Naive B cell (primary cell): ENCODE data around the gene DCTN5. TPM values are rescaled to one million over a fixed set of nuclear protein-coding genes. Genes with fewer than 3 reads are reported as not detected.
"Not testable (repeated sequence)": the region's sequence is repeated elsewhere in the genome, so short reads cannot be mapped to it uniquely, and the experiment has no call there.

ENCODE experiments used
- ATAC-seq, 2 donors: fragments of 150-1000 bp; cut with Tn5 transposase; 2 replicates each; pipeline ENCODE4 v1.10.0; 2021; ENCODE audit warnings: low read depth in 2 of 2, mild to moderate bottlenecking in 2 of 2, moderate library complexity in 2 of 2
- DNase-seq: peaks from one replicate; pipeline ENCODE4 v3.0.0; 2022
- H3K27ac Mint-ChIP-seq, 6 donors: one replicate each; pipeline ENCODE4 v1.8.0; 2020 to 2022; ENCODE audit warnings: mild to moderate bottlenecking in 6 of 6, mixed read lengths in 6 of 6, moderate library complexity in 5 of 6, inconsistent platforms in 2 of 6
- H3K27me3 Mint-ChIP-seq, 3 donors: one replicate each; pipeline ENCODE4 v1.8.0; 2021 to 2022; ENCODE audit warnings: mixed read lengths in 3 of 3, mild to moderate bottlenecking in 1 of 3
- H3K36me3 Mint-ChIP-seq, 2 donors: one replicate each; pipeline ENCODE4 v1.8.0; 2020 to 2022; ENCODE audit warnings: mixed read lengths in 2 of 2, inconsistent platforms in 1 of 2, mild to moderate bottlenecking in 1 of 2
- H3K4me1 Mint-ChIP-seq, 3 donors: one replicate each; pipeline ENCODE4 v1.8.0; 2020 to 2022; ENCODE audit warnings: mixed read lengths in 3 of 3, inconsistent platforms in 1 of 3, mild to moderate bottlenecking in 1 of 3, moderate library complexity in 1 of 3
- H3K4me3 Mint-ChIP-seq, 8 donors: one replicate each; pipeline ENCODE4 v1.8.0; 2020 to 2022; ENCODE audit warnings: mild to moderate bottlenecking in 8 of 8, mixed read lengths in 8 of 8, moderate library complexity in 8 of 8, inconsistent platforms in 2 of 8
- H3K9me3 Mint-ChIP-seq, 7 donors: one replicate each; pipeline ENCODE4 v1.8.0; 2020 to 2022; ENCODE audit warnings: mixed read lengths in 7 of 7, mild to moderate bottlenecking in 5 of 7, inconsistent platforms in 2 of 7, moderate library complexity in 1 of 7
- polyA plus RNA-seq, 6 donors: library from polyadenylated mRNA; unstranded; fragments of 300-500 nt; fragmentation: Illumina TruSeq; gene quantifications; one replicate each; pipeline ENCODE4 v1.2.3, GENCODE V29; 2021; ENCODE audit warnings: low read depth in 6 of 6

The DCTN5 gene
- polyA plus RNA-seq, 6 donors from 2014 or later, result 28.0 to 61.6 (median 48.4) TPM

- Mint-ChIP-seq H3K9me3 (peaks cover 4 to 38% (median 20%) of the 10 kb centered on the region in 7 donors), H3K27me3 (peaks cover 45 to 64% (median 58%) of the 10 kb centered on the region in 3 donors), H3K36me3 (peaks cover 5 to 25% of the 10 kb centered on the region in 2 donors), H3K4me1 (no peaks in the 10 kb centered on the region), H3K4me3 (no peak overlapping the region), H3K27ac (no peak overlapping the region)
- no peak for ATAC-seq
- DNase-seq, result no peak
Observed at GRCh38 chr16:23706439-23706838, 65.2 kb downstream of the DCTN5 start.

GRCh38 chr16:23709536-23709935 is 68.3 kb downstream of the DCTN5 start:
- ATAC-seq (no peak), DNase-seq (no peak)
- Mint-ChIP-seq H3K4me1 (peaks cover 0 to 3% (median 0%) of the 10 kb centered on the region in 3 donors), H3K27me3 (peaks cover 37 to 72% (median 70%) of the 10 kb centered on the region in 3 donors), H3K4me3 (no peak overlapping the region), H3K36me3 (peaks cover 0 to 16% of the 10 kb centered on the region in 2 donors), H3K9me3 (peaks cover 1 to 25% (median 15%) of the 10 kb centered on the region in 7 donors), H3K27ac (no peak overlapping the region)

GRCh38 chr16:23710008-23710407 is 68.7 kb downstream of the DCTN5 start:
- H3K4me3 Mint-ChIP-seq, result no peak overlapping the region

GRCh38 chr16:23710504-23710903 is 69.2 kb downstream of the DCTN5 start:
- DNase-seq, result no peak
- H3K9me3 Mint-ChIP-seq, result peaks cover 1 to 24% (median 15%) of the 10 kb centered on the region in 7 donors
- no peak overlapping the region for H3K4me3 Mint-ChIP-seq
- peaks cover 0 to 3% (median 0%) of the 10 kb centered on the region in 3 donors for H3K4me1 Mint-ChIP-seq
- no peak overlapping the region for H3K27ac Mint-ChIP-seq
- H3K36me3 Mint-ChIP-seq, result peaks cover 0 to 16% of the 10 kb centered on the region in 2 donors
- H3K27me3 Mint-ChIP-seq, result peaks cover 34 to 69% (median 66%) of the 10 kb centered on the region in 3 donors
- ATAC-seq, result no peak

More at GRCh38 chr16:23710008-23710407, 68.7 kb downstream of the DCTN5 start:
- peaks cover 0 to 16% of the 10 kb centered on the region in 2 donors for H3K36me3 Mint-ChIP-seq
- H3K27ac Mint-ChIP-seq, result no peak overlapping the region
- H3K27me3 Mint-ChIP-seq, result peaks cover 38 to 72% (median 70%) of the 10 kb centered on the region in 3 donors
- ATAC-seq, result no peak
- DNase-seq, result no peak
- H3K9me3 Mint-ChIP-seq, result peaks cover 1 to 24% (median 15%) of the 10 kb centered on the region in 7 donors
- peaks cover 0 to 3% (median 0%) of the 10 kb centered on the region in 3 donors for H3K4me1 Mint-ChIP-seq

GRCh38 chr16:23711785-23712184 is 70.5 kb downstream of the DCTN5 start:
- Mint-ChIP-seq H3K4me1 (peaks cover 0 to 3% (median 0%) of the 10 kb centered on the region in 3 donors), H3K9me3 (peaks cover 1 to 24% (median 15%) of the 10 kb centered on the region in 7 donors), H3K36me3 (peaks cover 0 to 16% of the 10 kb centered on the region in 2 donors), H3K27me3 (peaks cover 34 to 61% (median 55%) of the 10 kb centered on the region in 3 donors), H3K27ac (no peak overlapping the region), H3K4me3 (no peak overlapping the region)
- ATAC-seq (no peak), DNase-seq (no peak)

GRCh38 chr16:23712976-23713375 is 71.7 kb downstream of the DCTN5 start, which contains the start of gene ERN2:
Gene ERN2 (minus strand): TSS chr16:23713222. CDS start chr16:23713187, 35 bp downstream.
- Mint-ChIP-seq H3K27ac (no peak within 1 kb of the TSS), H3K9me3 (peaks cover 1 to 24% (median 15%) of the 10 kb centered on the region in 7 donors), H3K4me1 (peaks cover 0 to 3% (median 0%) of the 10 kb centered on the region in 3 donors), H3K4me3 (peak within 1 kb of the TSS in 1 of 8 donors; percentile 42), H3K27me3 (peaks cover 42 to 69% (median 64%) of the 10 kb centered on the region in 3 donors), H3K36me3 (peaks cover 0 to 16% of the 10 kb centered on the region in 2 donors)
- ATAC-seq, result no peak
- no peak for DNase-seq

GRCh38 chr16:23716484-23716883 is 75.2 kb downstream of the DCTN5 start:
- H3K36me3 Mint-ChIP-seq, result no peaks in the 10 kb centered on the region
- H3K4me1 Mint-ChIP-seq, result peaks cover 0 to 3% (median 0%) of the 10 kb centered on the region in 3 donors
- H3K27ac Mint-ChIP-seq, result no peak overlapping the region
- no peak overlapping the region for H3K4me3 Mint-ChIP-seq
- DNase-seq, result no peak
- ATAC-seq, result no peak
- peaks cover 0 to 9% (median 4%) of the 10 kb centered on the region in 7 donors for H3K9me3 Mint-ChIP-seq
- H3K27me3 Mint-ChIP-seq, result peaks cover 29 to 54% (median 45%) of the 10 kb centered on the region in 3 donors

- not testable (repeated sequence) for H3K27ac Mint-ChIP-seq, H3K4me1 Mint-ChIP-seq, ATAC-seq, DNase-seq, H3K36me3 Mint-ChIP-seq
- Mint-ChIP-seq H3K27me3 (peaks cover 9 to 25% (median 23%) of the 10 kb centered on the region in 3 donors), H3K9me3 (peaks cover 0 to 33% (median 15%) of the 10 kb centered on the region in 7 donors), H3K4me3 (peak overlapping the region in 1 of 8 donors; percentile 1)
Observed at GRCh38 chr16:23722613-23723240, 81.5 kb downstream of the DCTN5 start.

GRCh38 chr16:23724096-23724784 is 83.0 kb downstream of the DCTN5 start:
- H3K4me1 Mint-ChIP-seq, result peaks cover 3 to 6% (median 5%) of the 10 kb centered on the region in 3 donors
- no peak for DNase-seq
- peaks cover 0 to 33% (median 15%) of the 10 kb centered on the region in 7 donors for H3K9me3 Mint-ChIP-seq
- no peak for ATAC-seq
- peaks cover 5 to 9% of the 10 kb centered on the region in 2 donors for H3K36me3 Mint-ChIP-seq
- no peak overlapping the region for H3K4me3 Mint-ChIP-seq
- H3K27ac Mint-ChIP-seq, result no peak overlapping the region
- H3K27me3 Mint-ChIP-seq, result peaks cover 7 to 26% (median 22%) of the 10 kb centered on the region in 3 donors

- H3K27me3 Mint-ChIP-seq, result peaks cover 10 to 30% (median 26%) of the 10 kb centered on the region in 3 donors
- no peak overlapping the region for H3K27ac Mint-ChIP-seq
- DNase-seq, result no peak
- peaks cover 3 to 6% (median 5%) of the 10 kb centered on the region in 3 donors for H3K4me1 Mint-ChIP-seq
- no peak for ATAC-seq
- peaks cover 0 to 33% (median 15%) of the 10 kb centered on the region in 7 donors for H3K9me3 Mint-ChIP-seq
- H3K4me3 Mint-ChIP-seq, result no peak overlapping the region
- H3K36me3 Mint-ChIP-seq, result peaks cover 5 to 9% of the 10 kb centered on the region in 2 donors
Observed at GRCh38 chr16:23724785-23725131, 83.5 kb downstream of the DCTN5 start.

GRCh38 chr16:23726710-23727109 is 85.4 kb downstream of the DCTN5 start:
- Mint-ChIP-seq H3K27me3 (peaks cover 9 to 30% (median 27%) of the 10 kb centered on the region in 3 donors), H3K36me3 (peaks cover 5 to 9% of the 10 kb centered on the region in 2 donors)

More at GRCh38 chr16:23726710-23727109, 85.4 kb downstream of the DCTN5 start:
- Mint-ChIP-seq H3K27ac (no peak overlapping the region), H3K4me3 (no peak overlapping the region), H3K9me3 (peaks cover 0 to 22% (median 11%) of the 10 kb centered on the region in 7 donors), H3K4me1 (peaks cover 3 to 6% (median 5%) of the 10 kb centered on the region in 3 donors)
- DNase-seq (no peak), ATAC-seq (no peak)
